Glutamatergic neuron (in vitro differentiated cells): ENCODE measurements around the gene SKA2. TPM values are rescaled to one million over a fixed set of nuclear protein-coding genes. Genes with fewer than 3 reads are reported as not detected.
"Not testable (repeated sequence)": the region's sequence is repeated elsewhere in the genome, so short reads cannot be mapped to it uniquely, and the experiment has no call there.

Experiments used
- DNase-seq: peaks from one replicate; pipeline ENCODE4 v3.0.0; 2022
- H3K27ac Mint-ChIP-seq: one replicate; pipeline ENCODE4 v1.8.0; 2020; ENCODE audit warnings: mild to moderate bottlenecking, mixed read lengths, inconsistent platforms; ENCODE audit not compliant: unreplicated experiment
- H3K27me3 Mint-ChIP-seq: one replicate; pipeline ENCODE4 v1.8.0; 2020; ENCODE audit warnings: mild to moderate bottlenecking, moderate library complexity, mixed read lengths, inconsistent platforms; ENCODE audit not compliant: unreplicated experiment
- H3K36me3 Mint-ChIP-seq: one replicate; pipeline ENCODE4 v1.8.0; 2020; ENCODE audit warnings: mild to moderate bottlenecking, mixed read lengths, inconsistent platforms; ENCODE audit not compliant: unreplicated experiment
- H3K4me1 Mint-ChIP-seq: one replicate; pipeline ENCODE4 v1.8.0; 2020; ENCODE audit warnings: mild to moderate bottlenecking, low read depth, mixed read lengths, inconsistent platforms; ENCODE audit not compliant: unreplicated experiment
- H3K4me3 Mint-ChIP-seq: one replicate; pipeline ENCODE4 v1.8.0; 2020; ENCODE audit warnings: mild to moderate bottlenecking, mixed read lengths, inconsistent platforms; ENCODE audit not compliant: unreplicated experiment
- H3K9me3 Mint-ChIP-seq: one replicate; pipeline ENCODE4 v1.8.0; 2020; ENCODE audit warnings: mild to moderate bottlenecking, moderate library complexity, mixed read lengths, inconsistent platforms; ENCODE audit not compliant: unreplicated experiment
- total RNA-seq: library from RNA; stranded (reverse); fragmentation: NEBNext Ultra II Directional; extraction: Animal tissue kit (Norgen Biotek cat#: 25700); gene quantifications from one replicate; pipeline ENCODE4 v1.2.1, GENCODE V29; 2021; ENCODE audit not compliant: unreplicated experiment
- TF ChIP-seq, protein P1 (sequence below): fragments of 200-600 bp; sonication (generic); IDR thresholded peaks from one replicate; pipeline ENCODE4 v1.5.0; 2021; ENCODE audit not compliant: partially characterized antibody, unreplicated experiment

SKA2 gene
- total RNA-seq, 1 donor from 2014 or later: 65.9 TPM

DNA sequence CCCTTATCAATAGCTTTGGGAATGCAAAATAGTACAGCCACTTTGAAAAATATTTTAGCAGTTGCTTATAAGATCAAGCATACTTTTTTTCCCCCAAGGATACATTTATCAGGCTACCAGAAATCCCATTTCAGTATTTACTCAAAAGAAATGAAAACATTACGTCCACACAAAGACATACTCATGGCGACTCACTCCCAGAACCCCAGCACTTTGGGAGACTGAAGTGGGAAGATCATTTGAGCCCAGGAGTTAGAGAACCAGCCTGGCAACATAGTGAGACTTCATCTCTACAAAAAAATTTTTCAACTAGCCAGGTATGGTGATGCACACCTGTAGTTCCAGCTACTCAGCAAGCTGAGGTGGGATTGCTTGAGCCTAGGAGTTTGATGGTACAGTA is 5.9 kb downstream of the SKA2 start:
- TF ChIP-seq, protein P1, sequence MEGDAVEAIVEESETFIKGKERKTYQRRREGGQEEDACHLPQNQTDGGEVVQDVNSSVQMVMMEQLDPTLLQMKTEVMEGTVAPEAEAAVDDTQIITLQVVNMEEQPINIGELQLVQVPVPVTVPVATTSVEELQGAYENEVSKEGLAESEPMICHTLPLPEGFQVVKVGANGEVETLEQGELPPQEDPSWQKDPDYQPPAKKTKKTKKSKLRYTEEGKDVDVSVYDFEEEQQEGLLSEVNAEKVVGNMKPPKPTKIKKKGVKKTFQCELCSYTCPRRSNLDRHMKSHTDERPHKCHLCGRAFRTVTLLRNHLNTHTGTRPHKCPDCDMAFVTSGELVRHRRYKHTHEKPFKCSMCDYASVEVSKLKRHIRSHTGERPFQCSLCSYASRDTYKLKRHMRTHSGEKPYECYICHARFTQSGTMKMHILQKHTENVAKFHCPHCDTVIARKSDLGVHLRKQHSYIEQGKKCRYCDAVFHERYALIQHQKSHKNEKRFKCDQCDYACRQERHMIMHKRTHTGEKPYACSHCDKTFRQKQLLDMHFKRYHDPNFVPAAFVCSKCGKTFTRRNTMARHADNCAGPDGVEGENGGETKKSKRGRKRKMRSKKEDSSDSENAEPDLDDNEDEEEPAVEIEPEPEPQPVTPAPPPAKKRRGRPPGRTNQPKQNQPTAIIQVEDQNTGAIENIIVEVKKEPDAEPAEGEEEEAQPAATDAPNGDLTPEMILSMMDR: no peak
- no peak overlapping the region for H3K4me3 Mint-ChIP-seq
- DNase-seq: no peak
- no peak overlapping the region for H3K27ac Mint-ChIP-seq
- peaks cover 12% of the 10 kb centered on the region for H3K4me1 Mint-ChIP-seq
- peaks cover 3% of the 10 kb centered on the region for H3K9me3 Mint-ChIP-seq
- no peaks in the 10 kb centered on the region for H3K36me3 Mint-ChIP-seq
- no peaks in the 10 kb centered on the region for H3K27me3 Mint-ChIP-seq

GRCh38 chr17:59145571-59146096 is 9.4 kb downstream of the SKA2 start:
- TF ChIP-seq, protein P1: no peak
- Mint-ChIP-seq H3K27me3 (no peaks in the 10 kb centered on the region), H3K9me3 (no peaks in the 10 kb centered on the region), H3K27ac (no peak overlapping the region), H3K4me3 (no peak overlapping the region), H3K36me3 (no peaks in the 10 kb centered on the region), H3K4me1 (no peaks in the 10 kb centered on the region)
- no peak for DNase-seq

DNA sequence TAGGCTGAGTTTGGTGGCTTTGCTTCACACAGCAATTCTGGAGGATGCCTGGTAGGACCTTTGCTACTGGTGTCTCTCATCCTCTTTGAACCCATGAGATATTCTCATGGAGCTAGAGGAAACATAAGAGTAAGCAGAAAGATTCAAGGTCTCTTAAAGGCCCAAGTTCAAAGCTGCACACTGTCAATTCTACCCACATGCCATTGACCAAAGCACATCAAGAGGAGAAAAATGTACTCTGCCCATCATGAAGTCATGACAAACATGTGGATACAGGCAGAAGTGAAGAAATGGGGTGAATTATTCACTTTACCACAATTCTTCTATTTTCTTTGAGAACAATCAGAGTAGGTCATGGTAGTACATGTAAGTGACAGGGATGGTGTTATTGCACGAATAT is 13.1 kb downstream of the SKA2 start:
- H3K4me3 Mint-ChIP-seq: no peak overlapping the region
- H3K9me3 Mint-ChIP-seq: no peaks in the 10 kb centered on the region
- no peak overlapping the region for H3K27ac Mint-ChIP-seq
- DNase-seq: no peak
- H3K36me3 Mint-ChIP-seq: no peaks in the 10 kb centered on the region
- TF ChIP-seq, protein P1: no peak
- H3K27me3 Mint-ChIP-seq: no peaks in the 10 kb centered on the region
- no peaks in the 10 kb centered on the region for H3K4me1 Mint-ChIP-seq

DNA sequence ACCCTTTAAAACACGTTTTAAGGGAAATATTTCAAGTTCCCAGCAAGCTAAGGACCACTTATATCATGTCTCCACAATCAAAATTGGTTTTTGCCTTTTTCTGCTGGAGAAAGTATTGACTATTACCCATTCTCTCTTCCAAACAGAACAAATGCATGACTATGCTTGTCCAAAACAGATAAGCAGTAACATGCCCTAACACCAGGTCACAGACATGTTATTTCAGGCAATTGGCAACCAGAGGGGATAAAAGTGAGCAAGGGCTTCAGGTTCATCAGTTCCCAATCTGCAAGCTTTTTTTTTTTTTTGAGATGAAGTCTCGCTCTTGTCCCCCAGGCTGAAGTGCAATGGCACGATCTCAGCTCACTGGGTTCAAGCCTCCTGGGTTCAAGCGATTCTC is 15.0 kb downstream of the SKA2 start:
- no peaks in the 10 kb centered on the region for H3K9me3 Mint-ChIP-seq
- no peaks in the 10 kb centered on the region for H3K27me3 Mint-ChIP-seq
- no peak overlapping the region for H3K4me3 Mint-ChIP-seq
- no peak for DNase-seq
- TF ChIP-seq, protein P1: no peak
- H3K36me3 Mint-ChIP-seq: no peaks in the 10 kb centered on the region
- no peaks in the 10 kb centered on the region for H3K4me1 Mint-ChIP-seq
- H3K27ac Mint-ChIP-seq: no peak overlapping the region

- DNase-seq, H3K36me3 Mint-ChIP-seq, H3K4me1 Mint-ChIP-seq, H3K27me3 Mint-ChIP-seq, H3K27ac Mint-ChIP-seq, H3K9me3 Mint-ChIP-seq, H3K4me3 Mint-ChIP-seq: not testable (repeated sequence)
Observed at GRCh38 chr17:59138339-59138738, 16.6 kb downstream of the SKA2 start.
